H1 (cell line): ENCODE data around the gene PRDX5. TPM values are rescaled to one million over a fixed set of nuclear protein-coding genes. Genes with fewer than 3 reads are reported as not detected.
A peak's percentile ranks its signal among the peaks of the same experiment; 100 is the strongest.

ENCODE experiments used
- ASH2L ChIP-seq: fragments of 200-600, 300-600 bp; sonication (generic); IDR thresholded peaks from one replicate; pipeline ENCODE4 v1.7.1; 2017; ENCODE audit warnings: low read length
- ATF3 ChIP-seq: IDR thresholded peaks from 2 replicates; pipeline ENCODE4 v1.6.1; 2011; ENCODE audit warnings: low read depth, mild to moderate bottlenecking, low read length; ENCODE audit not compliant: insufficient read depth
- BACH1 ChIP-seq: IDR thresholded peaks from 2 replicates; pipeline ENCODE4 v1.6.1; 2012; ENCODE audit warnings: low read length, improper control_type of control experiment
- CTBP2 ChIP-seq: IDR thresholded peaks from 2 replicates; pipeline ENCODE4 v1.7.0; 2011; ENCODE audit warnings: borderline replicate concordance, mild to moderate bottlenecking, moderate library complexity, mixed read lengths, low read length; ENCODE audit not compliant: insufficient read depth, insufficient read length
- E2F6 ChIP-seq: IDR thresholded peaks from 2 replicates; pipeline ENCODE4 v1.6.1; 2012; ENCODE audit warnings: inconsistent platforms
- EZH2 ChIP-seq: fragments of 200-600 bp; sonication (generic); IDR thresholded peaks from 2 replicates; pipeline ENCODE4 v1.7.1; 2012; ENCODE audit warnings: low read depth, mild to moderate bottlenecking, moderate library complexity, low read length, inconsistent platforms; ENCODE audit not compliant: severe bottlenecking
- GABPA ChIP-seq: IDR thresholded peaks from 2 replicates; pipeline ENCODE4 v1.6.1; 2011; ENCODE audit warnings: mild to moderate bottlenecking, low read length, moderate library complexity, borderline replicate concordance; ENCODE audit not compliant: insufficient read depth
- HDAC6 ChIP-seq: IDR thresholded peaks from one replicate; pipeline ENCODE4 v1.7.1; 2012; ENCODE audit warnings: low read depth, mild to moderate bottlenecking, inconsistent platforms, low read length, moderate library complexity
- KDM4A ChIP-seq: IDR thresholded peaks from one replicate; pipeline ENCODE4 v1.7.1; 2012; ENCODE audit warnings: low read depth, mild to moderate bottlenecking, moderate library complexity, low read length, inconsistent platforms; ENCODE audit not compliant: severe bottlenecking
- KDM5A ChIP-seq: fragments of 200-600 bp; IDR thresholded peaks from 2 replicates; pipeline ENCODE4 v1.7.1; 2012; ENCODE audit warnings: mild to moderate bottlenecking, low read length, inconsistent platforms, mixed read lengths
- MAFK ChIP-seq: IDR thresholded peaks from 2 replicates; pipeline ENCODE4 v1.6.1; 2012; ENCODE audit warnings: low read depth, mild to moderate bottlenecking, improper control_type of control experiment, low read length
- MAX ChIP-seq: IDR thresholded peaks from 2 replicates; pipeline ENCODE4 v1.6.1; 2012; ENCODE audit warnings: inconsistent platforms
- NANOG ChIP-seq: IDR thresholded peaks from 2 replicates; pipeline ENCODE4 v1.6.1; 2011; ENCODE audit warnings: low read length, low read depth, mild to moderate bottlenecking, inconsistent platforms; ENCODE audit not compliant: insufficient read depth, poor library complexity, severe bottlenecking
- RAD21 ChIP-seq, 2 experiments: IDR thresholded peaks in 1 of 2; conservative IDR thresholded peaks in 1 of 2; 2 replicates each; pipeline ENCODE4 v1.6.1; 2011; ENCODE audit warnings: low read depth in 2 of 2, low read length in 2 of 2, improper control_type of control experiment in 1 of 2, inconsistent platforms in 1 of 2, mild to moderate bottlenecking in 1 of 2, moderate library complexity in 1 of 2
- RBBP5 ChIP-seq: IDR thresholded peaks from 2 replicates; pipeline ENCODE4 v1.7.1; 2012; ENCODE audit warnings: low read depth, mild to moderate bottlenecking, inconsistent platforms, low read length, moderate library complexity, borderline replicate concordance
- RNF2 ChIP-seq: fragments of 200-900, 300-1000 bp; sonication (generic); IDR thresholded peaks from 2 replicates; pipeline ENCODE4 v1.7.1; 2016; ENCODE audit warnings: borderline replicate concordance, low read depth, mild to moderate bottlenecking, antibody characterized with exemption, low read length; ENCODE audit not compliant: poor library complexity, severe bottlenecking; ENCODE audit errors: missing control alignments
- RXRA ChIP-seq: IDR thresholded peaks from 2 replicates; pipeline ENCODE4 v1.6.1; 2011; ENCODE audit warnings: low read depth, mild to moderate bottlenecking, low read length, moderate library complexity; ENCODE audit not compliant: insufficient read depth
- SIRT6 ChIP-seq: IDR thresholded peaks from one replicate; pipeline ENCODE4 v1.7.1; 2012; ENCODE audit warnings: low read length, inconsistent platforms
- SUZ12 ChIP-seq: fragments of 200-600 bp; sonication (generic); IDR thresholded peaks from 2 replicates; pipeline ENCODE4 v1.6.1; 2012; ENCODE audit warnings: mild to moderate bottlenecking, inconsistent platforms, low read length, moderate library complexity, mixed read lengths
- TAF1 ChIP-seq: IDR thresholded peaks from 2 replicates; pipeline ENCODE4 v1.6.1; 2011; ENCODE audit warnings: mild to moderate bottlenecking, low read depth, low read length
- TBP ChIP-seq: IDR thresholded peaks from 2 replicates; pipeline ENCODE4 v1.6.1; 2011; ENCODE audit warnings: low read depth, low read length, improper control_type of control experiment
- TEAD4 ChIP-seq: IDR thresholded peaks from 2 replicates; pipeline ENCODE4 v1.6.1; 2012; ENCODE audit warnings: low read depth, low read length, inconsistent platforms, mixed read lengths
- polyA plus RNA-seq, 7 experiments: library from polyadenylated mRNA; depleted of rRNA in 3 of 7; stranded (reverse) in 5 of 7; unstranded in 2 of 7; fragments of >200 nt in 5 of 7; fragments of 200-250 nt in 2 of 7; gene quantifications; 1 replicate in 5 of 7; 2 replicates in 1 of 7; 4 replicates in 1 of 7; pipeline versions ENCODE4 v1.2.1 to v1.2.3, GENCODE V29; 2011 to 2013; ENCODE audit warnings: missing spikeins in 2 of 7, mixed read lengths in 2 of 7
- total RNA-seq: library from RNA; stranded (reverse); fragmentation: NEBNext Ultra II Directional; extraction: Animal tissue kit (Norgen Biotek cat#: 25700); gene quantifications from 2 replicates; pipeline ENCODE4 v1.2.1, GENCODE V29; 2021

PRDX5 gene
- total and polyA plus RNA-seq, 2 of the 8 experiments (the other 6 are each of a cell fraction or from before 2014, with no cell fraction given), result 201 to 582 TPM

GRCh38 chr11:64291752-64292459 lies 26.0 kb upstream of the PRDX5 start (continued):
- TF ChIP-seq CTBP2 (no peak), E2F6 (no peak), EZH2 (peak; percentile 86), BACH1 (no peak), KDM4A (peak; percentile 38), HDAC6 (no peak), GABPA (no peak), ATF3 (no peak), KDM5A (no peak), SUZ12 (peak; percentile 92), MAFK (no peak), TBP (no peak), TEAD4 (no peak), NANOG (no peak), RNF2 (peak; percentile 66), RBBP5 (no peak), RAD21 (IDR thresholded peaks at IDR 0.05 in 1 of 2, conservative IDR thresholded peaks at IDR 0.05 in 1 of 2; ENCODE audit: low read depth in 2 of 2, low read length in 2 of 2) (no peak), SIRT6 (no peak), MAX (no peak), RXRA (no peak), TAF1 (no peak), ASH2L (no peak)
